CD4-positive, alpha-beta T cell (primary cell): ENCODE results near the gene BRD3OS. TPM values are rescaled to one million over a fixed set of nuclear protein-coding genes. Genes with fewer than 3 reads are reported as not detected.

Source experiments
- ATAC-seq: fragments of 200-7000 bp; cut with Tn5 transposase; one replicate; pipeline ENCODE4 v1.10.0; 2022; ENCODE audit warnings: mild to moderate bottlenecking; ENCODE audit not compliant: poor library complexity
- CTCF ChIA-PET: fragments of 350-600 bp; sonication (Branson Sonifier 250); formaldehyde crosslinking; loops from one replicate; lab custom pipeline; 2021; ENCODE audit warnings: antibody characterized with exemption, inconsistent platforms; lab: Charles Lee
- POLR2A ChIA-PET: fragments of 350-600 bp; sonication (Branson Sonifier 250); formaldehyde crosslinking; loops from one replicate; lab custom pipeline; 2021; ENCODE audit warnings: antibody characterized with exemption, inconsistent platforms; lab: Charles Lee
- DNase-seq, 14 experiments: peaks; one replicate each; pipeline ENCODE4 v3.0.0-alpha.2; 2013 to 2020; ENCODE audit warnings: mixed read lengths in 2 of 14
- H3K27ac ChIP-seq, 2 donors: one replicate each; pipeline versions ENCODE4 v1.5.1 to v1.7.0; 2013; ENCODE audit warnings: low read length in 2 of 2, low read depth in 1 of 2, mild to moderate bottlenecking in 1 of 2
- H3K27me3 ChIP-seq, 2 experiments: 1 replicate in 1 of 2; 2 replicates in 1 of 2; pipeline versions ENCODE4 v1.6.1 to v1.7.0; 2013; ENCODE audit warnings: low read length in 2 of 2, control low read depth in 1 of 2, mild to moderate bottlenecking in 1 of 2, moderate library complexity in 1 of 2; ENCODE audit not compliant: insufficient read depth in 2 of 2, control insufficient read depth in 1 of 2
- H3K36me3 ChIP-seq: one replicate; pipeline ENCODE4 v1.6.1; 2013; ENCODE audit warnings: low read length, control low read depth; ENCODE audit not compliant: insufficient read depth
- H3K4me1 ChIP-seq: one replicate; pipeline ENCODE4 v1.6.1; 2013; ENCODE audit warnings: low read length, control low read depth; ENCODE audit not compliant: insufficient read depth
- H3K4me3 ChIP-seq: one replicate; pipeline ENCODE4 v1.5.1; 2013; ENCODE audit warnings: mild to moderate bottlenecking, low read length, moderate library complexity
- H3K9me3 ChIP-seq, 2 experiments: 1 replicate in 1 of 2; 2 replicates in 1 of 2; pipeline versions ENCODE4 v1.6.1 to v1.7.0; 2013; ENCODE audit warnings: low read length in 2 of 2, mild to moderate bottlenecking in 2 of 2, control low read depth in 1 of 2, moderate library complexity in 1 of 2; ENCODE audit not compliant: control insufficient read depth in 1 of 2, insufficient read depth in 1 of 2
- H3K27ac Mint-ChIP-seq: one replicate; pipeline ENCODE4 v1.8.0; 2020; ENCODE audit warnings: mixed read lengths
- H3K27me3 Mint-ChIP-seq: one replicate; pipeline ENCODE4 v1.8.0; 2021; ENCODE audit warnings: mixed read lengths
- H3K36me3 Mint-ChIP-seq: one replicate; pipeline ENCODE4 v1.8.0; 2021; ENCODE audit warnings: low read depth, mixed read lengths
- H3K4me1 Mint-ChIP-seq: one replicate; pipeline ENCODE4 v1.8.0; 2021; ENCODE audit warnings: low read depth, mixed read lengths
- H3K4me3 Mint-ChIP-seq: one replicate; pipeline ENCODE4 v1.8.0; 2020; ENCODE audit warnings: mild to moderate bottlenecking, mixed read lengths
- H3K9me3 Mint-ChIP-seq: one replicate; pipeline ENCODE4 v1.8.0; 2020; ENCODE audit warnings: mixed read lengths
- CTCF ChIP-seq: fragments of 200-600 bp; IDR thresholded peaks from one replicate; pipeline ENCODE4 v1.8.0; 2022; ENCODE audit warnings: antibody characterized with exemption, mild to moderate bottlenecking
- intact Hi-C, 2 experiments: fragments of 100-400 bp; cut with DNase I in 1 of 2; cut with micrococcal nuclease in 1 of 2; formaldehyde crosslinking; loops; one replicate each; pipeline versions ENCODE4 v1.15.1 to v1.9.0; 2023 to 2025; cut with DNase I, micrococcal nuclease
- total RNA-seq, 174 experiments: library from RNA in 2 of 174; stranded (reverse) in 2 of 174; gene quantifications; one replicate each; pipeline ENCODE4 v1.2.3 and lab custom pipeline; 2021 to 2026

BRD3OS gene
- total RNA-seq, 2 experiments from 2014 or later = 4.0 to 4.9 TPM

GRCh38 chr9:134066913-134067851 is 41.9 kb downstream of the BRD3OS start:
- Histone ChIP-seq H3K9me3 (no peaks in the 10 kb centered on the region), H3K27me3 (peaks cover 9 to 15% of the 10 kb centered on the region in 2 experiments), H3K27ac (no peak overlapping the region), H3K4me3 (peak overlapping the region; percentile 79), H3K4me1 (peaks cover 56% of the 10 kb centered on the region), H3K36me3 (peaks cover 7% of the 10 kb centered on the region)
- ATAC-seq (peak; percentile 5), DNase-seq (peak in 11 of 14 experiments; percentile 12 to 86 (median 39))
- POLR2A ChIA-PET = interaction anchor here (0.9 to 2.0 kb wide), 6 partner anchors 25 to 389 kb away, joined by 3 to 10 read pairs (median 5); partner anchors contain the start of genes BRD3OS, RNU6ATAC and WDR5
- Mint-ChIP-seq H3K4me1 (peaks cover 46% of the 10 kb centered on the region), H3K9me3 (no peaks in the 10 kb centered on the region), H3K36me3 (peaks cover 16% of the 10 kb centered on the region), H3K27me3 (peaks cover 22% of the 10 kb centered on the region), H3K27ac (peak overlapping the region; percentile 92), H3K4me3 (peak overlapping the region; percentile 95)
- TF ChIP-seq CTCF = no peak
- intact Hi-C loops = loop anchor here in 1 of 2 experiments (2.0 to 10.0 kb wide), 2 partner anchors 262 to 1838 kb away; partner anchors contain the start of gene CAMSAP1
- CTCF ChIA-PET = interaction anchor here (1.1 kb wide), 1 partner anchor 42 kb away, joined by 3 read pairs; the partner anchor contains the start of gene BRD3OS

- peaks cover 22% of the 10 kb centered on the region for H3K27me3 Mint-ChIP-seq
- CTCF ChIA-PET = interaction anchor here (1.0 to 1.1 kb wide), 2 partner anchors 31 to 96 kb away, joined by 3 to 4 read pairs; partner anchors contain the start of gene RNU6ATAC
Observed at GRCh38 chr9:134067904-134068743, 42.8 kb downstream of the BRD3OS start, which contains the start of gene BRD3. TSS of gene BRD3 (minus strand) at chr9:134068026. CDS start at chr9:134053477, 14,549 bp downstream.

More at GRCh38 chr9:134067904-134068743, 42.8 kb downstream of the BRD3OS start, which contains the start of gene BRD3:
- peaks cover 37% of the 10 kb centered on the region for H3K4me1 Mint-ChIP-seq
- TF ChIP-seq CTCF = no peak
- intact Hi-C loops = loop anchor here (1.0 to 10.0 kb wide), 7 partner anchors 31 to 1837 kb away; partner anchors contain the start of genes BRD3OS (in 2 of the 2), RNU6ATAC (in 2 of the 2) and CAMSAP1 (in 1 of the 2)
- Histone ChIP-seq H3K4me1 (peaks cover 47% of the 10 kb centered on the region), H3K4me3 (peak within 1 kb of the TSS; percentile 79), H3K27me3 (peaks cover 9 to 15% of the 10 kb centered on the region in 2 experiments), H3K27ac (peak within 1 kb of the TSS; percentile 79 to 84), H3K36me3 (peaks cover 7% of the 10 kb centered on the region), H3K9me3 (no peaks in the 10 kb centered on the region)
- H3K36me3 Mint-ChIP-seq = peaks cover 16% of the 10 kb centered on the region
- POLR2A ChIA-PET = interaction anchor here (0.7 to 1.6 kb wide), 6 partner anchors 43 to 366 kb away, joined by 3 to 20 read pairs (median 4); partner anchors contain the start of genes RNU6ATAC and WDR5
- peak; percentile 63 to 96 (median 78) for DNase-seq
- ATAC-seq = peak; percentile 76
- peak within 1 kb of the TSS; percentile 97 for H3K4me3 Mint-ChIP-seq
- H3K9me3 Mint-ChIP-seq = no peaks in the 10 kb centered on the region
- H3K27ac Mint-ChIP-seq = peak within 1 kb of the TSS; percentile 98
